ENCODE results near the gene IKZF2.

IKZF2 gene

GRCh38 chr2:213185147-213185822 lies 33.9 kb upstream of the IKZF2 start:
- no peak for DNase-seq (ENCODE audit: low spot score)

GRCh38 chr2:213181712-213182111 lies 30.3 kb upstream of the IKZF2 start:
- TF ChIP-seq CTCF (conservative IDR thresholded peaks at IDR 0.05; ENCODE audit: low read depth), result no peak
- POLR2A ChIA-PET (ENCODE audit: low non-redundant PET), result no interaction called here
- no peak for DNase-seq (ENCODE audit: low spot score)

More at GRCh38 chr2:213185147-213185822, 33.9 kb upstream of the IKZF2 start:
- CTCF ChIA-PET, result no interaction called here
- TF ChIP-seq CTCF (conservative IDR thresholded peaks at IDR 0.05; ENCODE audit: low read depth), result no peak
- POLR2A ChIA-PET (ENCODE audit: low non-redundant PET), result no interaction called here
- H3K27ac ChIP-seq, result no peak overlapping the region

GRCh38 chr2:213177679-213178078 lies 26.3 kb upstream of the IKZF2 start:
- POLR2A ChIA-PET (ENCODE audit: low non-redundant PET), result no interaction called here
- no peak for TF ChIP-seq CTCF (conservative IDR thresholded peaks at IDR 0.05; ENCODE audit: low read depth)

More at GRCh38 chr2:213181712-213182111, 30.3 kb upstream of the IKZF2 start:
- H3K27ac ChIP-seq, result no peak overlapping the region
- CTCF ChIA-PET, result no interaction called here

GRCh38 chr2:213175673-213176247 lies 24.3 kb upstream of the IKZF2 start:
- TF ChIP-seq CTCF (conservative IDR thresholded peaks at IDR 0.05; ENCODE audit: low read depth), result no peak
- DNase-seq (ENCODE audit: low spot score), result no peak
- CTCF ChIA-PET, result interaction anchor here (0.7 kb wide), 1 partner anchor 33 kb away, joined by 4 read pairs; no protein-coding TSS in a partner anchor

More at GRCh38 chr2:213177679-213178078, 26.3 kb upstream of the IKZF2 start:
- DNase-seq (ENCODE audit: low spot score), result no peak
- CTCF ChIA-PET, result no interaction called here
- H3K27ac ChIP-seq, result no peak overlapping the region

GRCh38 chr2:213172641-213173040 lies 21.2 kb upstream of the IKZF2 start:
- DNase-seq (ENCODE audit: low spot score), result no peak
- ChIA-PET CTCF (no interaction called here), POLR2A (ENCODE audit: low non-redundant PET) (no interaction called here)
- H3K27ac ChIP-seq, result no peak overlapping the region
- TF ChIP-seq CTCF (conservative IDR thresholded peaks at IDR 0.05; ENCODE audit: low read depth), result no peak

More at GRCh38 chr2:213175673-213176247, 24.3 kb upstream of the IKZF2 start:
- H3K27ac ChIP-seq, result no peak overlapping the region
- POLR2A ChIA-PET (ENCODE audit: low non-redundant PET), result no interaction called here

- ChIA-PET CTCF (no interaction called here), POLR2A (ENCODE audit: low non-redundant PET) (no interaction called here)
- TF ChIP-seq CTCF (conservative IDR thresholded peaks at IDR 0.05; ENCODE audit: low read depth), result no peak
- H3K27ac ChIP-seq, result no peak overlapping the region
- DNase-seq (ENCODE audit: low spot score), result no peak
Observed at GRCh38 chr2:213171147-213171546, 19.7 kb upstream of the IKZF2 start.
